ENCODE data around the gene CCL14. TPM values are rescaled to one million over a fixed set of nuclear protein-coding genes. Genes with fewer than 3 reads are reported as not detected.

Gene CCL14
- total RNA-seq, 1 donor from 2014 or later = 43.3 TPM

DNA sequence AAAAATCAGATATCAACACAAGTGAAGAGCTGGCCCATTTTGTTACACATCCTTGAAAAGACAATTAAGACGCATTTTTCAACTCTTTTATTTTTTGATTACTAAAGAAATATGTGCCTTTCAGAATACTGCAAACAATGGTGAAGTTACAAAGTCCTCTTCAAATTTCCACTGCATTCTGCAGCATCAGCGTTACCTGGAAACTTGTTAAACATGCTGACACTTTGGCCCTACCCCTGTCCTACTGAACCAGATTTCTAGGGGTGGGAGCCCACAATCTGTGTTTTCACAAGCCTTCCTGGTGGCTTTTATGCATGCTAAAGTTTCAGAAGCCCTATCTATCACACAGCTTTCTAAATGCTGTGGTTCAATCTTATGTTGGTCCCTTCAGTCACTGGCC lies 4.5 kb upstream of the CCL14 start:
- no peak for DNase-seq (ENCODE audit: low spot score)

GRCh38 chr17:35988164-35988563 lies 1.6 kb upstream of the CCL14 start:
- no peak for DNase-seq (ENCODE audit: low spot score)

GRCh38 chr17:35984140-35984539 lies 2.4 kb downstream of the CCL14 start:
- DNase-seq (ENCODE audit: low spot score) = no peak

DNA sequence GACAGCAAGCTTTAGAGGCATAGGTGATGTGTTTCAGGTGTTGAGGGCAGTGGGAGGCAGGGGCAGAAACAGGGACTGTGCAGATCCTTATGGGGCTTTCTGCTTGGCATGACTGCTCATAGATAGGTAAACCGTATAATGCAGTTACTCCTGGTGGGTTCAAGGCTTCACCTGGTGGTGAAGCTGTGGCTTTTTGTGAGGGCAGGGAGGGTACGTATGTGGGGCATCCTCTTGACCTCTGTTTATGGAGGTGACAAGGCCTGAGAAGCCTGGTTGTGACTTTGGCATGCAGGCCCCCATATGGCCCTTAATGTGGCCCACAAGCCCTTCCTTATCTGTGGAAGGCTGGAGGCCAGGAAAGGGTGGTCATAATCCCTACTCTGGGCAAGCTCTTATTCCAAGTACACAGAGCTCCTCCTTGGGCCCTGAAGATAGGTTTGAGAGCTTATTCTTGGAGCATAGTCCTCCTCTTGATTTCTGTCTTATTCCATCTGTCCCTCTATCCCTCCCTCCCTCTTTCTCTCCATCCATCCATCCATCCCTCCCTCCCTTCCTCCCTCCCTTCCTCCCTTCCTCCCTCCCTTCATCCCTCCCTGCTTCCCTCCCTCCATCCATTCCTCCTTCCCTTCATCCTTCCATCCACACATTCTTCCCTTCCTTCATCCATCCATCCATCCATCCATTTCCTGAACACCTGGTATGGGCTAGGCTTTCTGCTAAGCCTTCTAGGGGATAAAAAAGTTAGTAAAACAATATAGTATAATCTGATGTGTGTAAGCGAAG lies 3.9 kb downstream of the CCL14 start:
- DNase-seq (ENCODE audit: low spot score) = no peak

DNA sequence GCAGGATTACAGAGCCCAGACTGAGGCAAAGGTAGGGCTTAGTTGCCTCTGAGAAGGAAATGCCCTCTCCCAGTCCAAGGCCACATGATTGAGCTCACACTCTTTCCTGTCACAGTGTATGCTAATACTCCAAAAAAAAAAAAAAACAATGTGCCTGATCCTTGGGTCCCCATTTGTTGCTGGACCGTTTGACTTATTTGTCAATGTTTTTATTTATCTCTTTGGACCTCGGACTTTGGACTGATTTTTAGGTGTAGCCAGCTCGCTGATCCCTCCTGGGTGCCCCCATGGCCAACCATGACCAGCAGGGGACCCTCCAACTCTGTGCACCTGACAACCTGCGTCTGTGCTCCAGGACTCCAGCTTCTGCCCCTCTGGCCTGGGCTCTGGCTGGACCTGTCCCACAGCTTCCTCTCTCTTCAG lies 4.6 kb downstream of the CCL14 start:
- no peak for DNase-seq (ENCODE audit: low spot score)

- no peak for DNase-seq (ENCODE audit: low spot score)
Observed at GRCh38 chr17:35981246-35981645, 5.3 kb downstream of the CCL14 start, which contains the start of gene CCL16. Gene CCL16 (minus strand): TSS chr17:35981497. CDS start chr17:35981420, 77 bp downstream.

- DNase-seq (ENCODE audit: low spot score) = no peak
Observed at GRCh38 chr17:35978346-35978745, 8.2 kb downstream of the CCL14 start.

- DNase-seq (ENCODE audit: low spot score) = no peak
Observed at GRCh38 chr17:35977509-35977908, 9.0 kb downstream of the CCL14 start.

DNA sequence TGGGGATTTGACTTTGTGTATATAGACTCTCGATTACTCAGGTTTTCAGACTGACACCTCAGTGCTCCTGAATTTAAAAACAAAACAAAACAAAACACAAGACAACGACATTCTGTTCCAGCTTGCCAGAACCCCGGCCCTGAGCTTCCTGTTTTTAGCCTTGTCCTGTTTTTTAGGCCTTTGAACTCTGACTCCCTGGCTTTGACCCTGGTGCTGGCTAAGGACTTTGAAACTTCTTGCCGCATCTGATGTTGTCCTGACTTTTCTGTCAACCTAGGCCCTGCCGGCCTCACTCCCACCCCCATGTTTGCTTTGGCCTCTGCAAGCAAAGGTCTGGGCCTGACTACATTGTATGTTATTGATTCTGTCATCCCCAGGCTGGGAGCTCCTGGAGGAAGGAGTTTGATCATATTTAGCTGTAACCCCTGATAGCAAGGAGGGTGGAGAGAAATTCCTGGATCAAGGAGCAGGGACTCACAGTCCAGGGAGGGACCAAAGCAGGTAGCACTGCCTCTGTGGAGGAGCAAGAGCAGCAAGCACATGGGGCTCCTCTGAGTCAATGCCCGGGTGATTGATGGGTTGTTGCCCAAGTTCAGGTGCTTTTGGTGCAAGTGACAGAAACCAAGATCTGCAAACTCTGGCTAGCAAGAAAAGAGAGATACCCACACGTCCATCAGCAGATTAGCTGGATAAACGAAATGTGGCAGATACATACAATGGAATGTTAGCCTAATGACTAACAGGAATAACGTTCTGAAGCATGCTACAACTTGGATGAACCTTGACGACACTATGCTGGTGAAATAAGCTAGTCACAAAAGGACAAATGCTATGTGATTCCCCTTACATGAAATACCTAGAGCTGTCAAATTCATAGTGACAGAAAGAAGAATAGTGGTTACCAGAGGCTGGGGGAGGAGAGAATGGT lies 12.9 kb downstream of the CCL14 start:
- DNase-seq (ENCODE audit: low spot score) = peak; percentile 62

DNA sequence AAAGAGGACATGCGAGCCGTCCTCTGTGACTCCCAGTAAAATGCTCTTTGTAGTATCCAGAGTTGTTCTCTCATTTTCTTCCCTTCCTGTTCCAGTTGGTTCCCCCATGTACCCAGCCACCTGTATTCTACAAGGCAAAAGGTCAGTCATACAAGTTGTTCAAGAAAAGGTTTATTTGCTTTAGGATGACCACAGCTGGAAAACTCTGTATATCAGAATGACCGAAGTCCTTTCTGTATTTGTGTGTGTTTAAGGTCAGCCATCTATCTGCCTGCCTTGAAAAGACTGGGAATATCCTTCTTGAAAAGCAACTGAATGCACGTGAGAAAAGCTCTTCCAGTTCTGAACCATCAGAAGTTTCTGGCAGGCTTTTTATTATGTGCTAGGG lies 13.6 kb downstream of the CCL14 start:
- DNase-seq (ENCODE audit: low spot score) = no peak

- DNase-seq (ENCODE audit: low spot score) = no peak
Observed at GRCh38 chr17:35972535-35972934, 14.0 kb downstream of the CCL14 start.

DNA sequence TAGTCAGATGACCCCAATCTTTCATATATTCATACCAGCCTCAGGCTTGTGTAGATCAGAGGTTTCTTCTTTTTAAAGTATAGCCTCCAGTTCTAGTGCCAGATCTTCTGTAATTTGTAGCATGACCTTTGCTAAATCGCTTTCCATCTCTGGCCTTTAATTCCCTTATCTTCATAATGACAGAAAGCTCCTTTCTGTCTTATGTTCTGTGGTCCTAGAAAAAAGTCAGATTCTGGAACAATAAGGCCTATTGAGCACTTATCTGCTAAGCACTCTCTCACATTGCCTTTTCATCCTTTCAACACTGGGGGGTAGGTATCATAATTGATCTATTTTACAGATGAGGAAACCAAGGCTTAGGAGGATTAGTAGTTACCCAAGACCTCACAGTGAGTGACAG lies 14.5 kb downstream of the CCL14 start:
- DNase-seq (ENCODE audit: low spot score) = no peak

DNA sequence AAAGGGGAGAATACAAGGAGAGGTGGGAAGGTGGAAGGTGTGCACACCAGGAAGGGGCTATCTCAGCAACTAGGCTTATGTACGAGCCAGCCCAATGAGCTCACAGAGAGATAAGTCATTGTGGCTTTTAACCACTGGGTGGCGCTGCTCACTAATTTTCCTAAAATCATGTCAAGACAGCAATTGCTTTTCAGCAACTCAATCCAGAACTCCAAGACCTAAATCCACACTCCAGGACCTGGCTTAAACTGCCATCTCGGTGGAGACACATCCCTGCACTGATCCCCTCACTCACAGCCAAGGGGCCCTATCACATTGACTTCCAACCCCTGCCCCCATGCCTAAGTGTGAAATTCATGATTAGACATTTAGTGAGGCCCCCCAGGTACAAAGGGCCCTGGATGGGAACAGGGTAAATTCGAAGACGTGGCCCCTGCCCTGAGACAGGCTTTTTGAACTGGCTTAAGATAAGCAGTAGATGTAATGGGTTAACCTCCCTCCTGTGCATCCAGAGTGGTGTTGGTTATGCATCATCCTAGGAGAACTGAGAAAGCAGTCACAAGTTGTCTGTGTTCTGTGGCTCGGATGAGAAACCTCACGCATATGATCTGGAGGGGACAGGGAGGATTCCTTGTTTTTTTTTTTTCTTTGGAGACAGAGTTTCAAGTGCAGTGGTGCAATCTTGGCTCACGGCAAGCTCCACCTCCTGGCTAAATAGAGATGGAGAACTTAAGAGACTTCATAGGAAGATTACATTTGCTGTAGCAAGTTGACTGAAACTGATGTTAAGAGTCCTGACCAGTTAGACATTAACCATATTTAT lies 16.8 kb downstream of the CCL14 start:
- DNase-seq (ENCODE audit: low spot score) = peak; percentile 86

DNA sequence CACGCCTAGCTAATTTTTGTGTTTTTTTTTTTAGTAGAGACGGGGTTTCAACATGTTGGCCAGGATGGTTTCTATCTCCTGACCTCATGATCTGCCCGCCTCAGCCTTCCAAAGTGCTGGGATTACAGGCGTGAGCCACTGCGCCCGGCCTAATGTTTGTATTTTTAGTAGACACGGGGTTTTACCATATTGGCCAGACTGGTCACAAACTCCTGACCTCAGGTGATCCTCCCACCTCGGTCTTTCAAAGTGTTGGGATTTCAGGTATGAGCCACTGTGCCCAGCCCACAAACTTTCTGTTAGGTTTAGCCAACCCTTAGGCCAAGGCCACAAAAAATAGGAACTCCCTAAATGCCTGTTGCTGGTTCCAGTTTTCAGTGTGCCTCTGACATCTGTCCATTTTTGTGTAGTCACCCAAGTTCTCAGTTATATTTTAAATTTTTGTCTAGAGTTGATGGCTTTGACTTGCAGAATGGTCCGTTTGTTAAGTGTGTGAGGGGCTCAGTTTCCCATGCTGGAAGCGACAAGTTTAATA lies 17.9 kb downstream of the CCL14 start:
- no peak for DNase-seq (ENCODE audit: low spot score)

DNA sequence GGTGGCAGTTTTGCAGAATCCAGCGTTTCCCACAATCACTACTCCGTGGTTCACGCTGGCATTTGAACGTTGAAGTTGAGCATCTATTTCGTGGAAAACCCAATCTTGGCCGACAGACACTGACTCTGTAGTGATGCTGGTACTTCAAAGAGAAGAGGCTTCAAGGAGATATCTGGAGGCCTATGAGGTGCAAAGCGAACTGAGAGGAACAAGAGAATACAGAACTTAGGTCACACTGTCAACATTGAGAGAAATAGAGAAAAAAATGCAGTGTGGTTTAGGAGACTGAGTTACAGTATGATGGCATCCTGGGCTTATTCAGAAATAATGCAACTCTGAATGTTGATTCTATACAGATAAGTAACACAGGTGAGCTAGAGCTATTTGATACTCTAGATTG lies 21.3 kb downstream of the CCL14 start:
- no peak for DNase-seq (ENCODE audit: low spot score)

DNA sequence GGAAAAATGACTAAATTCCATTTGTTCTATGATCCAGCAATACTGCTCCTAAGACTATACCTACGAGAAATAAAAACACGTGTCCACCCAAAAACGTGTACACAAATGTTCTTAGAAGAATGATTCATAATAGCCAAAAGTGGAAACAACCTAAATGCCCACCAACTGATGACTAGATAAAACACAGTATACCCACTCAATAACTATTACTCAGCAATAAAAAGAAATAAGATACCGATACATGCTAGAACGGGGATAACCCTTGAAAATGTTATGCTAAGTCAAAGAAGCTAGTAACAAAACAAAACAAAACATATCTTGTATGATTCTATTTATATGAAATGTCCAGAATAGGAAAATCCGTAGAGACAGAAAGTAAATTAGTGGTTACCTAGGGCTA lies 22.9 kb downstream of the CCL14 start:
- no peak for DNase-seq (ENCODE audit: low spot score)

- no peak for DNase-seq (ENCODE audit: low spot score)
Observed at GRCh38 chr17:35953720-35954119, 32.8 kb downstream of the CCL14 start.

DNA sequence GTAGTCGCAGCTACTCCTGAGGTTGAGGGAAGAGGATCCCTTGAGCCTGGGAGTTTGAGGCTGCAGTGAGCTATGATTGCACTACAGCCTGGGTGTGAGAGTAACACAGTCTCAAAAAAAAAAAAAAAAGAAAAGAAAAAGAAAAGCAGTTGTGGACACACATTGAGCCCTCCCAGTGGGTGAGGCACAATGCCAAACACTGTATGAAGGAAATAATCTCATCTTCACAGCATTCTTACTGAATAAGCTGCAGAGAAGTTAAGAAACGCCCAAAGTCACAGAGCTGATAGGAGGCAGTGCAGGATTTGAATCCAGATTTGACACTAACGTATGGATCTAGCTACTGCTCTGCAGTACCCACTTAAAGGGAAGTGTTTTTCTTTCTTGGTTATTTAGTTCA lies 37.1 kb downstream of the CCL14 start:
- no peak for DNase-seq (ENCODE audit: low spot score)

- DNase-seq (ENCODE audit: low spot score) = no peak
Observed at GRCh38 chr17:35948092-35948491, 38.4 kb downstream of the CCL14 start.

- peak; percentile 55 for DNase-seq (ENCODE audit: low spot score)
Observed at GRCh38 chr17:35947156-35947585, 39.4 kb downstream of the CCL14 start.

DNA sequence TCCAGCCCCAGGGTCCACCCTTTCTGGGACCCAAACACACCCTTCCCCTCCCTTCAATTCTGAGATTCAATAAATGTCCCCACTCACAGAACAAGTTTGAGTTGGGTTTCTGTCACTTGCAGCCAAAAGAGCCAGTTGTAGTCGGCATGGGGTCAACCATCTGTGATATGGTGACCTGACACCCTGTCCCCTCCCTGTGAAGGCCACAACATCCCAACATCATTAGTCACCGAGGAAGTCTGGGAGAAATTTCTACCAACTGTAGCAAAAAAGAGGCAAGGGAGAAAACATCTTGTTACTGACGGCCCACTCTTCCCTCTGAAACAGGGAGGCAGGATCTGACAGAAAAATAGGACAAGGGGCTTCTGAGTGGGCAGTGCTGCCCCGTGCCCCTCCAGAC lies 42.4 kb downstream of the CCL14 start:
- DNase-seq (ENCODE audit: low spot score) = no peak

- DNase-seq (ENCODE audit: low spot score) = no peak
Observed at GRCh38 chr17:35943537-35943936, 43.0 kb downstream of the CCL14 start, which contains the start of gene LYZL6. Gene LYZL6 (minus strand): TSS chr17:35943713. CDS start chr17:35939356, 4,357 bp downstream.

Measured in mucosa of gallbladder (tissue), 1 donor.